ENCODE measurements around the gene GLI2. TPM values are rescaled to one million over a fixed set of nuclear protein-coding genes. Genes with fewer than 3 reads are reported as not detected.

GLI2 gene
- total RNA-seq, 2 donors from 2014 or later, result not detected

- H3K9me3 Mint-ChIP-seq, result no peaks in the 10 kb centered on the region
- H3K36me3 Mint-ChIP-seq, result no peaks in the 10 kb centered on the region
- DNase-seq (ENCODE audit: low spot score in 2 of 2) (no peak), ATAC-seq (no peak)
- H3K27ac Mint-ChIP-seq, result no peak overlapping the region
These were observed 27.9 kb upstream of the GLI2 start for GRCh38 chr2:120707816-120708215.

- Mint-ChIP-seq H3K27ac (no peak overlapping the region), H3K36me3 (no peaks in the 10 kb centered on the region), H3K9me3 (no peaks in the 10 kb centered on the region)
- no peak for DNase-seq (ENCODE audit: low spot score in 2 of 2)
- ATAC-seq, result no peak
These were observed 26.6 kb upstream of the GLI2 start for GRCh38 chr2:120708944-120709607.

GRCh38 chr2:120709608-120710041, 26.0 kb upstream of the GLI2 start:
- no peak for DNase-seq (ENCODE audit: low spot score in 2 of 2)
- Mint-ChIP-seq H3K9me3 (no peaks in the 10 kb centered on the region), H3K36me3 (no peaks in the 10 kb centered on the region), H3K27ac (no peak overlapping the region)
- ATAC-seq, result no peak

GRCh38 chr2:120710256-120710655, 25.4 kb upstream of the GLI2 start:
- Mint-ChIP-seq H3K9me3 (no peaks in the 10 kb centered on the region), H3K36me3 (no peaks in the 10 kb centered on the region), H3K27ac (peak overlapping the region in 1 of 2 donors; percentile 50)
- ATAC-seq (no peak), DNase-seq (ENCODE audit: low spot score in 2 of 2) (no peak)

- Mint-ChIP-seq H3K9me3 (no peaks in the 10 kb centered on the region), H3K27ac (no peak overlapping the region), H3K36me3 (no peaks in the 10 kb centered on the region)
- DNase-seq (ENCODE audit: low spot score in 2 of 2) (no peak), ATAC-seq (no peak)
These were observed 24.0 kb upstream of the GLI2 start for GRCh38 chr2:120711694-120712093.

GRCh38 chr2:120712180-120712681, 23.4 kb upstream of the GLI2 start:
- Mint-ChIP-seq H3K9me3 (no peaks in the 10 kb centered on the region), H3K36me3 (no peaks in the 10 kb centered on the region), H3K27ac (no peak overlapping the region)
- ATAC-seq (no peak), DNase-seq (ENCODE audit: low spot score in 2 of 2) (no peak)

- DNase-seq (ENCODE audit: low spot score in 2 of 2), result peak in 1 of 2 donors; percentile 14
- no peak for ATAC-seq
- Mint-ChIP-seq H3K36me3 (no peaks in the 10 kb centered on the region), H3K27ac (peak overlapping the region in 1 of 2 donors; percentile 32), H3K9me3 (no peaks in the 10 kb centered on the region)
These were observed 20.3 kb upstream of the GLI2 start for GRCh38 chr2:120715353-120715752.

- H3K27ac Mint-ChIP-seq, result no peak overlapping the region
- H3K9me3 Mint-ChIP-seq, result no peaks in the 10 kb centered on the region
- H3K36me3 Mint-ChIP-seq, result no peaks in the 10 kb centered on the region
- ATAC-seq (no peak), DNase-seq (ENCODE audit: low spot score in 2 of 2) (peak in 1 of 2 donors; percentile 39)
These were observed 19.7 kb upstream of the GLI2 start for GRCh38 chr2:120715941-120716340.

- Mint-ChIP-seq H3K9me3 (no peaks in the 10 kb centered on the region), H3K36me3 (no peaks in the 10 kb centered on the region), H3K27ac (no peak overlapping the region)
- ATAC-seq, result no peak
- peak in 1 of 2 donors; percentile 25 for DNase-seq (ENCODE audit: low spot score in 2 of 2)
These were observed 18.8 kb upstream of the GLI2 start for GRCh38 chr2:120716641-120717585.

GRCh38 chr2:120719491-120719890, 16.2 kb upstream of the GLI2 start:
- no peaks in the 10 kb centered on the region for H3K36me3 Mint-ChIP-seq
- DNase-seq (ENCODE audit: low spot score in 2 of 2) (peak in 1 of 2 donors; percentile 18), ATAC-seq (no peak)
- H3K27ac Mint-ChIP-seq, result no peak overlapping the region
- peaks cover 0 to 2% of the 10 kb centered on the region in 2 donors for H3K9me3 Mint-ChIP-seq

GRCh38 chr2:120720231-120720630, 15.4 kb upstream of the GLI2 start:
- ATAC-seq (no peak), DNase-seq (ENCODE audit: low spot score in 2 of 2) (peak in 1 of 2 donors; percentile 21)
- peaks cover 0 to 3% of the 10 kb centered on the region in 2 donors for H3K9me3 Mint-ChIP-seq
- no peaks in the 10 kb centered on the region for H3K36me3 Mint-ChIP-seq
- peak overlapping the region in 1 of 2 donors; percentile 55 for H3K27ac Mint-ChIP-seq

GRCh38 chr2:120720746-120721375, 14.8 kb upstream of the GLI2 start:
- DNase-seq (ENCODE audit: low spot score in 2 of 2) (peak in 1 of 2 donors; percentile 26), ATAC-seq (no peak)
- Mint-ChIP-seq H3K27ac (no peak overlapping the region), H3K9me3 (peaks cover 0 to 3% of the 10 kb centered on the region in 2 donors), H3K36me3 (no peaks in the 10 kb centered on the region)

- no peak for ATAC-seq
- Mint-ChIP-seq H3K36me3 (no peaks in the 10 kb centered on the region), H3K27ac (no peak overlapping the region), H3K9me3 (peaks cover 0 to 3% of the 10 kb centered on the region in 2 donors)
- peak in 1 of 2 donors; percentile 28 for DNase-seq (ENCODE audit: low spot score in 2 of 2)
These were observed 13.5 kb upstream of the GLI2 start for GRCh38 chr2:120722246-120722567.

GRCh38 chr2:120722568-120723421, 12.9 kb upstream of the GLI2 start:
- peak in 1 of 2 donors; percentile 23 for DNase-seq (ENCODE audit: low spot score in 2 of 2)
- peak; percentile 29 to 46 for ATAC-seq
- no peaks in the 10 kb centered on the region for H3K36me3 Mint-ChIP-seq
- peaks cover 0 to 3% of the 10 kb centered on the region in 2 donors for H3K9me3 Mint-ChIP-seq
- no peak overlapping the region for H3K27ac Mint-ChIP-seq

- ATAC-seq (no peak), DNase-seq (ENCODE audit: low spot score in 2 of 2) (no peak)
- Mint-ChIP-seq H3K9me3 (peaks cover 0 to 3% of the 10 kb centered on the region in 2 donors), H3K36me3 (no peaks in the 10 kb centered on the region), H3K27ac (no peak overlapping the region)
These were observed 9.4 kb upstream of the GLI2 start for GRCh38 chr2:120726245-120726644.

Data from activated naive CD4-positive, alpha-beta T cell treated with anti-CD3 and anti-CD28 coated beads, Interleukin-2, amount 50 U/mL, for 72 hours (primary cell).